Measurements from ENCODE around the gene OR7A17. TPM values are rescaled to one million over a fixed set of nuclear protein-coding genes. Genes with fewer than 3 reads are reported as not detected.

OR7A17 gene
- total RNA-seq, 1 donor from 2014 or later, result not detected

GRCh38 chr19:14835011-14835410, 50.9 kb downstream of the OR7A17 start, which contains the start of the genes OR7A5 and OR7C1:
Gene OR7A5, minus strand, starts transcription at chr19:14835185. Its CDS starts 6,944 bp downstream, at chr19:14828241.
Gene OR7C1, minus strand, starts transcription at chr19:14835185. Its CDS starts 35,049 bp downstream, at chr19:14800136.
- Mint-ChIP-seq H3K9me3 (no peaks in the 10 kb centered on the region), H3K27me3 (peaks cover 2% of the 10 kb centered on the region), H3K4me1 (peaks cover 4% of the 10 kb centered on the region), H3K4me3 (no peak within 1 kb of the TSS), H3K27ac (no peak within 1 kb of the TSS), H3K36me3 (ENCODE audit: low read depth) (no peaks in the 10 kb centered on the region)
- DNase-seq (no peak), ATAC-seq (ENCODE audit: low read depth) (no peak)
- POLR2A ChIA-PET, result no interaction called here
- no peak for TF ChIP-seq CTCF (IDR thresholded peaks at IDR 0.05)
- CTCF ChIA-PET, result no interaction called here
- intact Hi-C loops (cut with micrococcal nuclease), result no loop called here

GRCh38 chr19:14830702-14831101, 55.2 kb downstream of the OR7A17 start:
- intact Hi-C loops (cut with micrococcal nuclease), result no loop called here
- no peaks in the 10 kb centered on the region for H3K36me3 Mint-ChIP-seq (ENCODE audit: low read depth)
- H3K9me3 Mint-ChIP-seq, result no peaks in the 10 kb centered on the region
- no peak overlapping the region for H3K4me3 Mint-ChIP-seq
- ChIA-PET POLR2A (no interaction called here), CTCF (no interaction called here)
- DNase-seq (no peak), ATAC-seq (ENCODE audit: low read depth) (peak; percentile 60)
- no peak for TF ChIP-seq CTCF (IDR thresholded peaks at IDR 0.05)
- H3K4me1 Mint-ChIP-seq, result peaks cover 6% of the 10 kb centered on the region
- H3K27me3 Mint-ChIP-seq, result peaks cover 8% of the 10 kb centered on the region
- H3K27ac Mint-ChIP-seq, result peak overlapping the region; percentile 70

Other genes with a start within 250 kb of the OR7A17 start
- not detected in 2 replicates for gene ADGRE3, start 211.3 kb downstream of the OR7A17 start, total RNA-seq
- 24.0 and 26.2 TPM in 2 replicates for gene ZNF333, start 196.1 kb downstream of the OR7A17 start, total RNA-seq
- gene ADGRE2, start 107.6 kb downstream of the OR7A17 start, total RNA-seq, result 0.91 and 0.93 TPM in 2 replicates
- gene OR7A5, start 50.9 kb downstream of the OR7A17 start, total RNA-seq, result not detected in 2 replicates
- gene OR7C1, start 50.9 kb downstream of the OR7A17 start, total RNA-seq, result not detected in 2 replicates
- gene OR7A10, start 37.2 kb downstream of the OR7A17 start, total RNA-seq, result not detected in 2 replicates
- not detected in 2 replicates for gene OR7C2, start 55.4 kb upstream of the OR7A17 start, total RNA-seq
- not detected in 2 replicates for gene SLC1A6, start 93.7 kb upstream of the OR7A17 start, total RNA-seq
- not detected in 2 replicates for gene CASP14, start 163.3 kb upstream of the OR7A17 start, total RNA-seq
- not detected in 2 replicates for gene OR1I1, start 196.1 kb upstream of the OR7A17 start, total RNA-seq
- not detected in 2 replicates for gene SYDE1, start 221.3 kb upstream of the OR7A17 start, total RNA-seq